GM18511 (cell line): ENCODE data around the gene KCNH1.
"Not testable (repeated sequence)": the region's sequence is repeated elsewhere in the genome, so short reads cannot be mapped to it uniquely, and the experiment has no call there.

Source experiments
- ATAC-seq: cut with Tn5 transposase; IDR thresholded peaks from one replicate; pipeline ENCODE4 v1.9.1; 2021; ENCODE audit warnings: mild to moderate bottlenecking, moderate library complexity; ENCODE audit not compliant: unreplicated experiment

The KCNH1 gene

DNA sequence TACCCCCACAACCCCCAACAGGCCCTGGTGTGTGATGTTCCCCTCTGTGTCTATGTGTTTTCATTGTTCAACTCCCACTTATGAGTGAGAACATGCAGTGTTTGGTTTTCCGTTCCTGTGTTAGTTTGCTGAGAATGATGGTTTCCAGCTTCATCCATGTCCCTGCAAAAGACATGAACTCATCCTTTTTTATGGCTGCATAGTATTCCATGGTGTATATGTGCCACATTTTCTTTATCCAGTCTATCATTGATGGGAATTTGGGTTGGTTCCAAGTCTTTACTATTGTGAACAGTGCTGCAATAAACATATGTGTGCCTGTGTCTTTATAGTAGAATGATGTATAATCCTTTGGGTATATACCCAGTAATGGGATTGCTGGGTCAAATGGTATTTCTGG, 122.8 kb downstream of the KCNH1 start:
- not testable (repeated sequence) for ATAC-seq

DNA sequence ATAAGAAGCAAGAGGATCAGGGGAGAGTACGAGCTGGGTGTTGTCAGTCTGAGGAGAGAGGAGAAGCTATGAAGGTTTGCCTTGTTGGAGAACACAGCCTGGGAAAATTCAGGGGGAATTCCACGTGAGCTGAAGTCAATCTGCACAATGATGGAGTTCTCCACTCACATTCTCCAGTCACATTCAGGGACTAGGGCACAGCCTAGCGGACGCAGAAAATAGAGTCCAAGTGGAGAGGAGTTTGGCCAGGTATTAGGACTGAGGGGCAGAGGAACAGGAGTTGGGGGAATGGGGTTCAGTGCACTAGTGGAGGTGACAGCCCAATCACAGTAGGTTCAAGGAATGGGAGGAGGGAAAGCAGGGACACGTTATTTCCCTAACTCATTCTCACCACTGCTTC, 124.0 kb downstream of the KCNH1 start:
- no peak for ATAC-seq

DNA sequence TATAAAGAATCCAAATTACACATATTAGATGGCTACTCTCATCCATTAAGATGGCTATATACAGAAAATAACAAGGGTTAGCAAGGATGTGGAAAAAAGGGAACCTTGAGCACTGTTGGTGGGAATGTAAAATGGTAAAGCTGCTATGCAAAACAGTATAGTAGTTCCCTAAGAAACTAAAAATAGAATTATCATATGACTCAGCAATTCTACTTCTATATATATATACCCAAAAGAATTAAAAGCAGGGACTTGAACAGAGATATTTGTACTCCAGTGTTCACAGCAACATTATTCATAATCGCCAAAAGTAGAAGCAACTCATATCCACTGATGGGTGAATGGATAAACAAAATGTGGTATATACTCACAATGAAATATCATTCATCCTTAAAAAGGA, 126.1 kb downstream of the KCNH1 start:
- ATAC-seq = no peak

DNA sequence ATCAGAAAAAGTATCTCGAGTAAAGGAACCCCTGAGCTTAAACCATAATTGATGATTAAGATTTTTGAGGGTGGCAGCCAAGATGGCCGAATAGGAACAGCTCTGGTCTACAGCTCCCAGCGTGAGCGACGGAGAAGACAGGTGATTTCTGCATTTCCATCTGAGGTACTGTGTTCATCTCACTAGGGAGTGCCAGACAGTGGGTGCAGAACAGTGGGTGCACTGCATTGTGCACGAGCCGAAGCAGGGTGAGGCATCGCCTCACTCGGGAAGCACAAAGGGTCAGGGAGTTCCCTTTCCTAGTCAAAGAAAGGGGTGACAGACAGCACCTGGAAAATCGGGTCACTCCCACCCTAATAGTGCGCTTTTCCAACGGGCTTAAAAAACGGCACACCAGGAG, 138.0 kb downstream of the KCNH1 start:
- not testable (repeated sequence) for ATAC-seq

DNA sequence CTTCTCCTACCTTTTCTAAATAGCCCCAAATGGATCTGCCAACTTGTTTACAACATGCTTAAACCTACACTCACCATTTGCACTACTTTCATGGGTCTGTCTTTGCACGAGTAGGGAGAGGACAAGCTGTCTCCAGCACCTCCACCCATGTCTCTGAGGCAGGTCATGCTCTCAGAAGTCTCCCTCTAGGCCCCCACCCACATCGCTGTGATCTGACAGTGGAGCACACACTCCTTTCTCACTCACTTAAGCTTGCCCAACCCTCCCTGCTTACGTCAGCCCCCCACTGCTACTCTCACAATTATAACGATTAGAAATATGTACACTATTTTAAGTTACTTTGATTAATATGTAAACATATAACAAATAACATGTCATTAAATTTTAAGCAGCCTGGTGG, 141.1 kb downstream of the KCNH1 start:
- ATAC-seq = no peak

DNA sequence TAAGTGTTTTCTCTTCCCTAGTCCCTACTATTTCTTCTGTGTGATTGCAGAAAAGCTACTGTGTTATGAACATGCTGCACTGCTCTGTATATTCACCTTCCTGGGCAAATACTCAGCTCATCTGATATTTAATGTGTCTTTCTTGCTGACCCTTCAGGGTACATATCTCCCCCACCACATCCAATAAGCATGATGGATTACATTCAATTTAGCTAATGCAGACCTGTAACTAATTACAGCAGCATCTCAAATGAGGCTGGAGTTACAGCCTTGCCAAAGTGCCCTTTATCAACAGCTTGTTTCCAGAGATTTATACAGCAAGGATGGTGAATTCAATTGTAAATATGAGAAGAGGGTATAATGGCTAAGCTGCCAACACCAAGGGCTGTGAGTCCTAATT, 144.0 kb downstream of the KCNH1 start:
- no peak for ATAC-seq

GRCh38 chr1:210981490-210981889, 152.5 kb downstream of the KCNH1 start:
- ATAC-seq = no peak

- ATAC-seq = no peak
Observed at GRCh38 chr1:210980082-210980481, 153.9 kb downstream of the KCNH1 start.

DNA sequence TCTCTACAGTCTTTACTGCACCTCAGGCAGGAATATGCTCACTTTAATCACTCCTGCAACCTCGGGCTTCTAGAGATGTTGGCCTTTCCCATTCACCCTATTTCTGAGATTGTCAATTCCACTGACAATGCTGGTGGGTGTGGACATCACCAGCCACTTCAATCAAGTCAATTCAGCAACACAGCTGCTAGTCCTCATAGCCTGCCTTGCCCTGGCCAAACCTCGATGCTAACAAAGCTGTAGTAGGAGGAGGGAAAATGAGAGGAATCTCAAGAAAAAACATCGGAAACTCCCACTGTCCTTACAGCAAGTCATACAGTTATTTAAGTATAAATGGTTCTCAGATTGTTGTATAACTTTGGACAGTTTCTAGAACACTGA, 155.0 kb downstream of the KCNH1 start:
- ATAC-seq = no peak

DNA sequence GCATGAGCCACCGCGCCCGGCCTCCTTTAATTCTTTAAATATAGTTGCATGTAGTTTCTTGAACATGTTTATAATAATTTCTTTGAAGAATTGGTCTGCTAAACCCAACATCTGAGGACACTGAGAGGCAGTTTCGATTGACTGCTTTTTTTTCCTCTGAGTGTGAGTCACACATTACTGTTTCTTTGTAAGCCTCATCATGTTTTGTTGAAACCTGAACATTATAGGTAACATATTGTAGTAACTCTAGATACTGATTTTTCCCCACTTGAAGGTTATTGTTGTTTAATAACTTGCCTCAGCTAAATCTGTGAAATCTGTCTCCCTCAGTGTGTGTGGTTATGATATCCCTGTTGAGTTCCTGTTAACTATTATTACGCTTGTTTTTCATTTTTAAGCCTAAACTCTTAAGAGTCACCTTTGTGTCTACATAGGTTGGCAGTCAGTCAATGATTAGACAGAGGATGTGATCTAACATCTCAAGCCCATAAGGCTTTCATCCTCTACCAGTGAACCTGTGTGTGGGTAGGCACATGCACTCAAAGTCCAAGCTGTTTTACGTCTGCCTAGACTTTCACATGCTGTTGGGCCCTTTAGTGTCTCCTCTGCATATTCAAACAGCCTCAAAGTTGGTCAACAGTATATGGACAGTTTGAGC, 155.5 kb downstream of the KCNH1 start:
- no peak for ATAC-seq

GRCh38 chr1:210951279-210951678, 182.7 kb downstream of the KCNH1 start:
- no peak for ATAC-seq

DNA sequence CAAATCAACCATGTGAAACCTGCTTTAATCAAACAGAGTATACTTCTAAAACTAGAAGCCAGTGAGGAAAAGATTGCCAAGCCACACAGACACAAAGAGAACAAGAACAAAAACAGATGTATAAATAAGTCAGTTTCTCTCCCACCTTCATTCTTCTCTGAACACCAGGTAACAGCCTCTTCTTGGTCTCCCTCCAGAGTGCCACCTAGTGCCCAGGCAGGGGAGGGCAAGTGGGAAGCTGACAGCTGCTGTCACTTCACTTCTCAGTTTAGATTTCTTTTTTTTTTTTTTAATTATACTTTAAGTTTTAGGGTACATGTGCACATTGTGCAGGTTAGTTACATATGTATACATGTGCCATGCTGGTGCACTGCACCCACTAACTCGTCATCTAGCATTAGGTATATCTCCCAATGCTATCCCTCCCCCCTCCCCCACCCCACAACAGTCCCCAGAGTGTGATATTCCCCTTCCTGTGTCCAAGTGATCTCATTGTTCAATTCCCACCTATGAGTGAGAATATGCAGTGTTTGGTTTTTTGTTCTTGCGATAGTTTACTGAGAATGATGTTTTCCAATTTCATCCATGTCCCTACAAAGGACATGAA, 183.9 kb downstream of the KCNH1 start:
- peak; percentile 77 for ATAC-seq

- no peak for ATAC-seq
Observed at GRCh38 chr1:210949489-210949888, 184.5 kb downstream of the KCNH1 start.

DNA sequence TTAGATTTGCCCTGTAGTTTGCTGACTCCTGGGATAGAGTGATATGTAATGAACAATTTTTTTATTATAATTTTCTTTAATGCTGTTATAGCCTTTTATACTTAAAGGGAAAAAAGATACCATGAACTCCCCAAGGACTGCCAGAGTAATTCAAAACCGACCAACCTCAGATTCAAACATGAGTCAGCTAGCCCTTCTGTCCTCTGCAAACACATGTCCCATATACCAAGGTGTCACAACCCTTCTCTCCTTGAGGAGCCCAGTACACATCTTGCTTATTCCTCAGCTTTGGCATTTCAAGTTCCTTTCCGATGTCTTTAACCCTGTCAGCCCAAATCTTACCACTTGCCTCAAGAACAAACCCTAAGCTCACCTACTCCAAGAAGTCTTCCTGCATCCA, 184.9 kb downstream of the KCNH1 start:
- no peak for ATAC-seq

- ATAC-seq = no peak
Observed at GRCh38 chr1:210944252-210944651, 189.7 kb downstream of the KCNH1 start.

DNA sequence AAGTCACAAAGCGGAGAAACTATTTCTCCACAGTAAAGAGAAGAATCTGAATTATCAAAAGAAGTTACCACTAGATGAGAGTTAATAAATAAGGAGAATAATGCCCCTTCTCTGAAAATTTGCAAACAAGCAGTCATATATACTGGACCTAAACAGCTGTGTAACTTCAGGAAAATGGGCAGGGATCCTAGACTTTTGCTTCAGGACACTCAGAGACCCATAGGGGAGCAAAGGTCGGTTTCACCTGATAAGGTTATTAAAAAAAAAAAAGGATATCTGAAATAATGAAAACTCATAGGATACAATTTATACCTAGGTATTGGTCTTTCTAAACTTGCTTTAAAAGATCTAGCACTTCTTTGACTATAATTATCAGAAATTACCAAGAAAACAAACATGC, 191.4 kb downstream of the KCNH1 start:
- no peak for ATAC-seq

GRCh38 chr1:210940081-210940617, 193.8 kb downstream of the KCNH1 start:
- ATAC-seq = no peak

DNA sequence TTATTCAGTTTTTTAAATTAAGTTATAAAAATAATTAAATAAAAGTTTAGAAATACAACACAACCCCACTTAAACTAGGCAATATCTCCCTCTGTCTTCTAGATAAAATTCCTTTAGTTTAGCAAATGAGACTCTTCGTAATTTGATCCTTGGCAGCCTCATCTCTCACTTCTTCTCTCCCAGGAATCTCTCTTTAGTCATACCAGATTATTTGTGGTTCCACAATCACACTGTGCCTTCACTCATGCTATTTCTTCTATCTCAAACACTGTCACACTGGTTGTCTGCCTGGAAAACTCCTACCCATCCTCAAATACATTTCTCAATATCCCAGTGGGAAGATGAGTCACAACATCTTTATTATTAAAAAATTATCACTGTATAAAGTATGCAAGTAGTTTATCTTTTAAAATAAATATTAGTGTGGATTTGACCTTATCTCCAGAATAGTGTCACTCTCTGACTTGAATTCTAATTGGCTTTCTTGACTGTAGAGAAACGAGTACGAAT, 195.5 kb downstream of the KCNH1 start:
- no peak for ATAC-seq

DNA sequence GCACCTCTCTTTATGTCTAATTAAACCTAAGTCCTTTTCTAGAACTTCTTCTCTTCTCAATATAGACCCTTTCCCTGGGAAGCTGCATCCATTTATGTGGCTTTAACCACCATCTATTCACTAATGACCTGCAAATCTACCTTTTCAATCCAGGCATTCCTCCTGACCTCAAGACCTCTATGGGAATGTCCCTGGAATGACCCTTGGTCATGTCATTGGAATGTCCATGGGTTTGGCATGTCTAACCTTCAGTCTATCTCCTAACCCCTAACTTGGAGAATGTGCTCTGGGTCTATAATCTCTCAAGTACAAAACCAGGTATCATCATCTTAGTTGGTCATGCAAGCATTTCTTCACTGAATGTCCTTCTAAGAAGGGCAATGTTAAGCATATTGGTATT, 196.1 kb downstream of the KCNH1 start:
- no peak for ATAC-seq

GRCh38 chr1:210935905-210936304, 198.0 kb downstream of the KCNH1 start:
- ATAC-seq = no peak

DNA sequence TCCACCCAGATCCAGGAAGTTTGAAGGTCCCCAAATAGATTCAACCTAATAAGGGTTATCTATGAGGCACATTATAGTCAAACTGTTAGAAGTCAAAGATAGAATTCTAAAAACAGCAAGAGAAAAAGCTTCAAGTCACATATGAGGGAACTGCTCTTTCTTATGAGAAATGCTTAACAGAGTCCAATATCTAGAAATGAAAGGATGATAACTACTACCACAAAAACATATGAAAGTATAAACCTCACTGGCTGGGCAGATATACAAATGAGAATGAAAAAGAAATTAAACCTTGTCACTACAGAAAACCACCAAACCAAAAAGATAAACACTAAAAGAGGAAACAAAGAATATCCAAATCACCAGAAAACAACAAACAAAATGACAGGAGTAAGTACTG, 201.8 kb downstream of the KCNH1 start:
- no peak for ATAC-seq

DNA sequence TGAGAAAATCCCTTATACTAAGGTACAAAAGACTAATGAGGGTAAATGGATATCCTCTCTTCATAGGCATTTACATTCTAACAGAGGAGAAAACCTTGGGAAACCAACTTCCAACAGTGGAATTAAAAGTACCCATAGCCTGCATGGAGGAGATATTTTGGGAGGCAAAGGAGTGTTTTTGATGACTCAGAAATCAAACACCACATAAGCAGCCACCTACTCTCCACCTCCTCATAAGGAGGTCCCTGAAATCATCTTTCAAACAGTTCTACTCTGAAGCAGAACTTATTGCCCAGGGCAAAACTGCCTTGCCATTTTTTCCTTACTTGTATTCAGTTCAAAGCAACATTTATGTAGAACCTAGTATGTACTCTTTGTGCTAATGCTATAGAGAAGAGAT, 211.3 kb downstream of the KCNH1 start:
- no peak for ATAC-seq
